Large intestine (tissue), 3 donors: ENCODE measurements around the gene ATG16L2. TPM values are rescaled to one million over a fixed set of nuclear protein-coding genes. Genes with fewer than 3 reads are reported as not detected.
"Not testable (repeated sequence)": the region's sequence is repeated elsewhere in the genome, so short reads cannot be mapped to it uniquely, and the experiment has no call there.

Experiments
- DNase-seq, 2 donors: peaks; one replicate each; pipeline versions ENCODE4 v3.0.0 to v3.0.0-alpha.2; 2013
- H3K27ac ChIP-seq: one replicate; pipeline ENCODE4 v1.5.1; 2013; ENCODE audit warnings: low read length
- H3K27me3 ChIP-seq: 2 replicates; pipeline ENCODE4 v1.6.1; 2013; ENCODE audit warnings: low read length; ENCODE audit not compliant: control insufficient read depth, insufficient read depth
- H3K36me3 ChIP-seq: 2 replicates; pipeline ENCODE4 v1.6.1; 2013; ENCODE audit warnings: low read length; ENCODE audit not compliant: control insufficient read depth, insufficient read depth
- H3K4me1 ChIP-seq: one replicate; pipeline ENCODE4 v1.6.1; 2013; ENCODE audit warnings: low read length; ENCODE audit not compliant: control insufficient read depth, insufficient read depth
- H3K4me3 ChIP-seq: one replicate; pipeline ENCODE4 v1.5.1; 2013; ENCODE audit warnings: low read length
- H3K9me3 ChIP-seq: one replicate; pipeline ENCODE4 v1.6.1; 2013; ENCODE audit warnings: mild to moderate bottlenecking, low read depth, low read length, moderate library complexity; ENCODE audit not compliant: control insufficient read depth
- WGBS: methylation state at CpG from one replicate; pipeline ENCODE4 v1.1.5; 2013; ENCODE audit warnings: low lambda C conversion rate; ENCODE audit not compliant: insufficient coverage; 5-methylcytosine and 5-hydroxymethylcytosine counted together
- polyA plus RNA-seq: library from polyadenylated mRNA; unstranded; fragments of 120-200 nt; gene quantifications from one replicate; pipeline ENCODE4 v1.2.1, GENCODE V29; 2013

Gene ATG16L2
- polyA plus RNA-seq, 1 donor = 47.5 TPM

DNA sequence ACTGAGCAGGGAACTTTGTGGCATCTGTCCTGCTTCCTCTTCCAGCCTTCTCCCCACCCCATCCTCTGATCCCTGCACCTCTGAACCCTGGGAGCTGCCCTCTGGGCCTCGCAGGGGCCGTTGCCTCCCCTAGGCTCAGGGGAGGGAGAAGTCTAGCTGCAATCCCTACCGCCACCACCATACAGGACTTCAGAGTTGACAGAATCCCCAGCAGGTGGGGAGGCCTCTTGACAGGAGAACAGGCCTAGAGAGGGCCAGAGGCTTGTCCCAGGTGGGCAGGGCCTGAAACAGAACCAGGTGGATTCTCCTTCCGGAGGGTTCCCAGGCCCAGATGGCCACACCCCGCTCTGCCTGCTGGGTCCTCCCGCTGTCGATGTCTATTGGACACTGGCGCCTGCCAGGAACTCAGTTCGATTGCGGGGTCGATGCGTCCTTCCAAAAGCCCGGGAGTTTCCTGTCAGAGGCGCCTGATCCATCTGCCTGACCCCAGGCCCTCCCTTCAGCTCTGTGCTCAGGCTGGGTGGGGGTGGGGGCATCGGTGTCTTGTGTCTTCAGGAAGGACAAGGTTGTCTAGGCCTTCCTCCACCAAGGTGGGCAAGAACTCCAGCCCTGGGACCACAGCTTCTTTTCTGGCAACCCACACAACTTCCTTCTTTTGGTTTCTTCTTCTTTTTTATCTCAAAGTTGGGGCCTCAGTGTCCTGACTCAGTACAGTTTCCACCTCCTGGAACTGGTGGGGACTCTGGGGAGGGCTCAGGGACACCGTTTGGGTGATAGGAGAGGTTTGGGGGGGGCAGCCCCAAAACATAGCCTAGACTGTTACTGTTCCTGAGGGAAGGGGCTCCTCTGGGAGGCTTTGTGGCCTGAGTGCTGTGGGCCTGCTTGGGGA is 26.8 kb upstream of the ATG16L2 start:
- peaks cover 79% of the 10 kb centered on the region for H3K4me1 ChIP-seq
- no peaks in the 10 kb centered on the region for H3K9me3 ChIP-seq
- no peak overlapping the region for H3K4me3 ChIP-seq
- H3K27ac ChIP-seq = peak overlapping the region; percentile 91
- H3K27me3 ChIP-seq = no peaks in the 10 kb centered on the region
- H3K36me3 ChIP-seq = no peaks in the 10 kb centered on the region
- WGBS = no CpG with 5 or more reads among the region's 16 CpGs
- peak; percentile 92 to 97 for DNase-seq

DNA sequence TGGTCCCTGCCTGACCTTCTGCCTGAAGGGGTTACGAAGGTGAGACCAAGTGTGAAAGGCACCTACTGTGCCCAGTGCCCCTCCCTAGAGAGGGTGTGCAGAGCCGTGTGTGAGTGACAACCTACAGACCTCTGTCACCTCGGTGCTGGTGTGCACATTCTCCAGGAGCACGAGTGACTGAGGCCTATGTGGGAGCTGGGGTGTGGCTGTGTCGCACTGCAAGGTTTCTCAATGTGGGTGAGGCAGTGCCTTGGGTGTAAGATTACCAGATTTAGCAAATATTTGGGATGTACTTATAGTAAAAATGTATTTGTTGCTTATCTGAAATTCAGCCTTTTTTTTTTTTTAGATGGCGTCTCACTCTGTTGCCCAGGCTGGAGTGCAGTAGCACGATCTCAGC is 26.0 kb upstream of the ATG16L2 start:
- Histone ChIP-seq H3K27me3 (no peaks in the 10 kb centered on the region), H3K9me3 (no peaks in the 10 kb centered on the region), H3K4me3 (no peak overlapping the region), H3K36me3 (no peaks in the 10 kb centered on the region), H3K27ac (peak overlapping the region; percentile 91), H3K4me1 (peaks cover 75% of the 10 kb centered on the region)
- no CpG with 5 or more reads among the region's 7 CpGs for WGBS
- DNase-seq = peak; percentile 70 to 84

DNA sequence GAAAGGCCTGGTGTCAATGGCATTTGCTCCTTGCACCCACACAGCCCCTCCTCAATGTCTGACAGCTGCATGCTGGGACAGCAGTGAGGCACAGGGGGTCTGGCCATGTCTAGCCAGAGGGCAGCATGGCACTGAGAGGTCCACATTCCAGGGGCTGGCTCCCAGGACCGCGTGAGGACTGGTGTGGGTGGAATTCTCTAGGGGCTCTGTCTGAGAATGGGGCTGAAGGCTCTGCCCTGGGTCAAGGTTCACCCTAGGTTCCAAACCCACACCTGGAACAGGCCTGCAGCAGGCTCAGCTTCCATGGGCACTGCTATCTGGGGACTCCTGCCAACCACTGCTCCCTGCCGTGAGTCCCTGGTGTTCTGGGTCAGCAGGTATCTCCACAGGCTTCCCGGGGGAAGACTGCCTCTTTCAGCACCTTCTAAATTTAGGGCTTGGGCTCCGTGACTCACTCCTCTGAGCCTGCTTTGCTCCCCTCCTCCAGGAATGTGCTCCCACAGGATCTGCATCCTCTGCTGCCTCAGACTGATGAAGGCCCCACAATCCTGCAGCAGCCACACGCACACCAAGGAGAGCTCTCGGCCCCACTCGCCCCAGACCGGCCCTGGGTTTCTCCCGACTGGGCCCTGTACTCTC is 24.6 kb upstream of the ATG16L2 start:
- no peaks in the 10 kb centered on the region for H3K9me3 ChIP-seq
- peak in 1 of 2 donors; percentile 59 for DNase-seq
- no CpG with 5 or more reads among the region's 10 CpGs for WGBS
- peaks cover 69% of the 10 kb centered on the region for H3K4me1 ChIP-seq
- H3K36me3 ChIP-seq = no peaks in the 10 kb centered on the region
- H3K4me3 ChIP-seq = no peak overlapping the region
- H3K27me3 ChIP-seq = no peaks in the 10 kb centered on the region
- H3K27ac ChIP-seq = peak overlapping the region; percentile 91

DNA sequence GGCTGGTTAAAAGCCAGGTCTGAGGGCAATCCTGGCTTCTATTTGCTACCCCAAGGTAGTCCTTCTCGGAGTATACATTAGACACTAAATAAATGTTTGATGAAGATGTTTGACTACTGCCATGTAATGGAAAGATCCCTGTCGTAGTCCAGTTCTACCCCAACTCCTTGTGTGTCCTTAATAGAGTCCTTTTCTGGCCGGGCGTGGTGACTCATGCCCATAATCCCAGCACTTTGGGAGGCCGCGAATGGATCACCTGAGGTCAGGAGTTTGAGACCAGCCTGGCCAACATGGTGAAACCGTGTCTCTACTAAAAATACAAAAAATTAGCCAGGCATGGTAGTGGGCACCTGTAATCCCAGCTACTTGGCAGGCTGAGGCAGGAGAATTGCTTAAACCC is 23.0 kb upstream of the ATG16L2 start:
- not testable (repeated sequence) for H3K4me3 ChIP-seq, DNase-seq, H3K27me3 ChIP-seq, H3K9me3 ChIP-seq, H3K36me3 ChIP-seq, H3K27ac ChIP-seq
- no CpG with 5 or more reads among the region's 7 CpGs for WGBS
- H3K4me1 ChIP-seq = peaks cover 53% of the 10 kb centered on the region

DNA sequence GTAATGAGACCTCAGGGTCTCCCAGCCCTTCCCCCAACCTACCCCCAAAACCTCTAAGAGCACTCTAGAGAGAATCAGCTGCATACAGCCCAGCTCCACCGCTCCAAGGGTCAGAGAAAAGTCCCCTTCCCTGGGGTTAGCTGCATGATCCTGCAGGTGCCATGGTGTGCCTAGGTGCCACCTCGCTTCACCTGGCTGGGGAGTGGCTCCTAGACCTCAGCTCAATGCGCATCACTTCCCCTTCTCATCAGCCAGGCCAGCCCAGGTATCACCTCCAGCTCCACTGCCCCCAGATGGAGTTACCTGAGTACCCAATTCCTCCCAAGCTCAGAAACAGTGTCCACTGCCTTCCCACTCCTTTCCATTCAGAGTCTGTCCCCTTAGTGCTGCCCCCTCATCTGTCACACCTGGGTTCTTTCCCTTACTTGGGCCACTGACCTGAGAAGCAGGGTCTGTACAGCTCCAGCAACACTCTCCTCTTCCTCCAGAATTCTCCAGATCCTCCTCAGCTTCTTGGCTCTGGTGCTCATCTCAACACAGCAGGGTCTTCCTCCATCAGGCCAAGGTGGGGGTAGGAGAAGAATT is 21.7 kb upstream of the ATG16L2 start:
- Histone ChIP-seq H3K27me3 (no peaks in the 10 kb centered on the region), H3K36me3 (no peaks in the 10 kb centered on the region), H3K4me3 (no peak overlapping the region), H3K4me1 (peaks cover 40% of the 10 kb centered on the region), H3K9me3 (no peaks in the 10 kb centered on the region), H3K27ac (no peak overlapping the region)
- no CpG with 5 or more reads among the region's 3 CpGs for WGBS
- no peak for DNase-seq

DNA sequence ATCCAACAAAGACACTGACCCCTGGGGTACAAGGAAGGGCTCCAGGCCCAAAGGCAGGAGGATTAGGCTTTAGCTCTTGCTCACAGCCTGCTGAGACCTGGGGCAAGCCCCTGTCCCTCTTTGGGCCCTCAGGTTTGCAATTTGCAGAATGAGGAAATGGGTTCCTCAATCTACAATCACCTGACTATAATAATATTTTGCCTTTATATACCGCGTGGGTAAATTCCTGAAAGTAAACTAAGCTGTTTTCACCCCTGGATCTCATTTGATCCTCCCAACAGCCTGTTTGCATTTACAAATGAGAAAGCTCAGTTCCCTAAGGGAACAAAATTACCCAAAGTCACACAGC is 21.2 kb upstream of the ATG16L2 start:
- H3K4me1 ChIP-seq = peaks cover 35% of the 10 kb centered on the region
- no peaks in the 10 kb centered on the region for H3K36me3 ChIP-seq
- whole genome bisulfite sequencing = no CpG with 5 or more reads among the region's 2 CpGs
- no peaks in the 10 kb centered on the region for H3K27me3 ChIP-seq
- H3K27ac ChIP-seq = peak overlapping the region; percentile 34
- H3K9me3 ChIP-seq = no peaks in the 10 kb centered on the region
- DNase-seq = no peak
- no peak overlapping the region for H3K4me3 ChIP-seq

DNA sequence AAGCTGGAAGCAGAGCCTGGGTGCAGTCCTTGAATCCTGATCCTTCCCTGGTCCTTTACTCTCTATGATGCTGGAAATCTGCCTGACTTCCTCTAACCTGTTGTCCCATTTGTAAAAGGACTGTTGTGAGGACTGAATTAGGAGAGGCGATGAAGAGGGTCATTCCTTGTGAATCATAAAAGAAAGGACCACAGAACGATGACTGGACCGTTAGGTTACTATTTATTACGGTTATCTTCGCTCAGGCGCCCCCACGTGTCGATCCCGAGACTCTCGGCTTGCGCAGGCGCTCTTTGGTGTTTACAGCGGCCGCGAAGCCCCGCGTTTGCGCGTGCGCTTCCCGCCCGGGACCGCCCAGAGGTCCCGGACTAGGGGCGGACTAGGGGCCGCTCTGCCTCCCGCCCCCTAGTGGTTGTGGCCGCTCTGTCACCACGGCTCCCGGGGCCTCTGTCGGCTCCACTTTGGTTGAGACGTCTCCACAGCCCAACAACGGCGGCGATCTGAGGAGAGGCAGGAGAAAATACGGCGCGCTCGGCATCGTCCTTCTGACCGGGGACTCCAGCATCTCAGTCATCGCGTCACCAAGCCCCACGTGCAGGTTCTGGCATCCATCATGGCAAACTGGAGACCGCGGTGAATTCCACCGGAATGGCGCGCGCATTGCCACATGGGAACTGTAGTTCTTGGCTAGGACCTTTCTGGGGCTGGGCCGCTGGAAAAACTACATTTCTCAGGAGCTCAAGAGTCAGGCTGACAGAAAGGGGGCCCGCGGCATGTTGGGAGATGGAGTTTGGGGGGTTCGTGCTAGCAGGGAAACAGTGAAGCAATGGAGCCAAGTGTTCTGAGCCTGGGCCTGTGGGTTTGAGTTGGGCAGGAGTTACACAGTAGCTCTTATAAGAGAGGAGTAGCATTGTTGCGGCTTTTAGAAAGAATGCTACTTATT is 20.5 kb upstream of the ATG16L2 start, which contains the start of gene STARD10:
STARD10 (minus strand) TSS at position 623 of the 943 bp plus-strand sequence. CDS start 12,866 bp downstream, outside the sequence.
- Histone ChIP-seq H3K27ac (peak within 1 kb of the TSS; percentile 85), H3K4me3 (peak within 1 kb of the TSS; percentile 68), H3K36me3 (no peaks in the 10 kb centered on the region), H3K27me3 (no peaks in the 10 kb centered on the region), H3K9me3 (no peaks in the 10 kb centered on the region), H3K4me1 (peaks cover 31% of the 10 kb centered on the region)
- no CpG with 5 or more reads among the region's 55 CpGs for WGBS
- peak; percentile 96 to 97 for DNase-seq

DNA sequence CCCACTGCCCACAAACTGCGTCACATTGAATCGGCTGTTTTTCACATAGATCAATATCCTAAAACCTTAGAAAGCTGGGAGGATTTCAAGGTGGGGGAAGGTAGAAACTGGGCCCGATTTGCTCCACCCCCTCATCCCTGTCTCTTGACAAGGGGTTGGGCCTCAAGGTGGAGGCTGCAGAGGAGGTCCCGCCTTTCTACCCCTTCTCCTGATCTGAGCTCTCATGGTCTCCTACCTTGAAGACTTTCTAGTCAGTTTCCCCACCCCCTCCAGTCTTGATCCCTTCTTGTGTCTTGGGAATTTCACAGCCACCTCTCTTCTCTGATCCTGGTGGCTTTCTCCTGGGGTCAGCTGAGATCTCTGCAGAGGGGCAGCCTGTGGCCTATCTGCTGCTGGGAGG is 15.8 kb upstream of the ATG16L2 start:
- no CpG with 5 or more reads among the region's 4 CpGs for WGBS
- DNase-seq = no peak
- H3K27me3 ChIP-seq = no peaks in the 10 kb centered on the region
- H3K36me3 ChIP-seq = no peaks in the 10 kb centered on the region
- peaks cover 6% of the 10 kb centered on the region for H3K4me1 ChIP-seq
- no peak overlapping the region for H3K4me3 ChIP-seq
- no peaks in the 10 kb centered on the region for H3K9me3 ChIP-seq
- no peak overlapping the region for H3K27ac ChIP-seq

DNA sequence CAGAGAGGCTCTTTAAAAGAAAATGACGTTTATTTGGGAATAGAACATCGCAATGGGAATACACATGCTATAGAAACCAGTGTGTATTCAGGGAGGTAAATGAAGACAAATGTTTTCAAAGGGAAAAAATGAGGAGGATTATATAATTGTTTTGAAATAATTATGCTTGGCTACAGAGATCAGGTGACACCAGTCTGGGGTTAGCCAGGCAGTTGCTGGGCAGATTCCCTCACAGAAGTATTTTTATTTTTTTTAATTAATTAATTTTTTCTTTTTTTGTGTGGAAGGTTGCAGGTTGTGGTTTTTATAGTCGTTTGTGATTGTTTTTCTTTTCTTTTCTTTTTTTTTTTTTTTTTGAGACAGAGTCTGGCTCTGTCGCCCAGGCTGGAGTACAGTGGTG is 14.8 kb upstream of the ATG16L2 start:
- Histone ChIP-seq H3K36me3 (no peaks in the 10 kb centered on the region), H3K9me3 (no peaks in the 10 kb centered on the region), H3K27ac (no peak overlapping the region), H3K4me3 (no peak overlapping the region), H3K27me3 (no peaks in the 10 kb centered on the region), H3K4me1 (peaks cover 2% of the 10 kb centered on the region)
- DNase-seq = no peak
- 90% methylated on average over 3 of the region's 4 CpGs for WGBS

DNA sequence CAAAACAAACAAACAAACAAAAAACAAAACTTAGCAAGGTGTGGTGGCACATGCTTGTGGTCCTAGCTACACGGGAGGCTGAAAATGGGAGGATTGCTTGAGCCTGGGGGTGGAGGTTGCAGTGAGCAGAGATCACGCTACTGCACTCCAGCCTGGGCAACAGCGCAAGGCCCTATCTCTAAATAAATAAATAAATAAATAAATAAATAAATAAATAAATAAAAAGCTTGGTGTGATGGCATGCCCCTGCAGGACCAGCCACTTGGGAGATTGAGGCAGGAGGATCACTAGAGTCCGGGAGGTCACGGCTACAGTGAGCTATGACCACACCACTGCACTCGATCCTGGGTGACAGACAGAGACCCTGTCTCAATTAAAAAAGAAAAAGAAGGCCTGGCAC is 11.4 kb upstream of the ATG16L2 start:
- no CpG with 5 or more reads among the region's 6 CpGs for WGBS

More for the DNA sequence above, 11.4 kb upstream of the ATG16L2 start:
- Histone ChIP-seq H3K4me3 (no peak overlapping the region), H3K9me3 (no peaks in the 10 kb centered on the region), H3K4me1 (no peaks in the 10 kb centered on the region), H3K27me3 (no peaks in the 10 kb centered on the region), H3K27ac (no peak overlapping the region), H3K36me3 (no peaks in the 10 kb centered on the region)
- DNase-seq = no peak
